Measurements from ENCODE around the gene KNDC1. TPM values are rescaled to one million over a fixed set of nuclear protein-coding genes. Genes with fewer than 3 reads are reported as not detected.

Gene KNDC1
- total and polyA plus RNA-seq, 10 of the 15 experiments (the other 5 are each of a cell fraction or from before 2014, with no cell fraction given), result 0.03 to 0.11 (median 0.05) TPM; not detected in 7

DNA sequence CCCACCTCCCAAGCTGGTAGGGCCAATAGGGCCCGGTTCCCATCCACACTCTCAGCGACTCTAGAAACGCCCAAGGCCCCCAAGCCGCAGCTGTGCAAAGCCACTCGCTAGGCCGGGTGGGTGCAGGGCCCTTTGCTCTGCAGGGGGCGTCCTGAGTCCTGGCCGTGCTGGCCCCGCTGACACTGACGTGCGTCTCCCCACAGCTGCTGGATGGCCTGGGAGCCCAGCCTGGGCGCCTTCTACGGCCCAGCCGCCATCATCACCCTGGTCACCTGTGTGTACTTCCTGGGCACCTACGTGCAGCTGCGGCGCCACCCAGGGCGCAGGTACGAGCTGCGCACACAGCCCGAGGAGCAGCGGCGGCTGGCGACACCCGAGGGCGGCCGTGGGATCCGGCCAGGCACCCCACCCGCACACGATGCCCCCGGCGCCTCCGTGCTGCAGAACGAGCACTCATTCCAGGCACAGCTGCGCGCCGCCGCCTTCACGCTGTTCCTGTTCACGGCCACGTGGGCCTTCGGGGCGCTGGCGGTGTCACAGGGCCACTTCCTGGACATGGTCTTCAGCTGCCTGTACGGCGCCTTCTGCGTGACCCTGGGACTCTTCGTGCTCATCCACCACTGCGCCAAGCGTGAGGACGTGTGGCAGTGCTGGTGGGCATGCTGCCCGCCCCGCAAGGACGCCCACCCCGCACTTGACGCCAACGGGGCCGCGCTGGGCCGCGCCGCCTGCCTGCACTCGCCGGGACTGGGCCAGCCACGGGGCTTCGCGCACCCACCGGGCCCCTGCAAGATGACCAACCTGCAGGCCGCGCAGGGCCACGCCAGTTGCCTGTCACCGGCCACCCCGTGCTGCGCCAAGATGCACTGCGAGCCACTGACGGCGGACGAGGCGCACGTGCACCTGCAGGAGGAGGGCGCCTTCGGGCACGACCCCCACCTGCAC, 31.6 kb upstream of the KNDC1 start:
- no peaks in the 10 kb centered on the region for H4K20me1 ChIP-seq (ENCODE audit: control insufficient read depth, insufficient read depth)
- ChIA-PET CTCF (no interaction called here), POLR2A (no interaction called here), RAD21 (ENCODE audit: unreplicated experiment) (no interaction called here), SMC1A (ENCODE audit: uncharacterized antibody, unreplicated experiment) (no interaction called here)
- no peak overlapping the region for H3K4me3 ChIP-seq
- TF ChIP-seq SIX5 (IDR thresholded peaks at IDR 0.05; ENCODE audit: low read depth, low read length, severe bottlenecking), result no peak
- H3K9ac ChIP-seq (ENCODE audit: control insufficient read depth, insufficient read depth, low read length), result no peak overlapping the region
- H3K4me2 ChIP-seq (ENCODE audit: control insufficient read depth, insufficient read depth), result no peak overlapping the region
- in situ Hi-C loops (cut with MboI) (no loop called here), intact Hi-C loops (cut with micrococcal nuclease; ENCODE audit: unreplicated experiment) (no loop called here)
- BruUV-seq (replicated peaks), result no TSS peak
- no peaks in the 10 kb centered on the region for H3K4me1 ChIP-seq (ENCODE audit: control insufficient read depth, insufficient read depth, low read length)
- H3K79me2 ChIP-seq (ENCODE audit: control insufficient read depth, insufficient read depth, low read length), result no peaks in the 10 kb centered on the region
- H3K27ac ChIP-seq (ENCODE audit: control insufficient read depth, insufficient read depth), result no peak overlapping the region
- WGBS (ENCODE audit: insufficient coverage, insufficient replicate concordance, low lambda C conversion rate, missing lambda C conversion rate), result 88% methylated on average over 59 of the region's 83 CpGs
- H2AFZ ChIP-seq (ENCODE audit: control insufficient read depth, low read depth, low read length), result no peak overlapping the region
- ATAC-seq, result no peak
- DNase-seq (ENCODE audit: low read depth, low spot score), result no peak
- FAIRE-seq, result no peak
- no peaks in the 10 kb centered on the region for H3K36me3 ChIP-seq (ENCODE audit: control insufficient read depth in 2 of 2, insufficient read depth in 2 of 2, low read length in 1 of 2)
- no peaks in the 10 kb centered on the region; the same call in 2 of the 3 replicates for H3K9me3 ChIP-seq (replicated peaks; ENCODE audit: control insufficient read depth, insufficient read depth, low read length)
- H3K27me3 ChIP-seq (replicated peaks in 1 of 2; ENCODE audit: control insufficient read depth in 2 of 2, insufficient read depth in 2 of 2, low read length in 1 of 2), result no peaks in the 10 kb centered on the region

DNA sequence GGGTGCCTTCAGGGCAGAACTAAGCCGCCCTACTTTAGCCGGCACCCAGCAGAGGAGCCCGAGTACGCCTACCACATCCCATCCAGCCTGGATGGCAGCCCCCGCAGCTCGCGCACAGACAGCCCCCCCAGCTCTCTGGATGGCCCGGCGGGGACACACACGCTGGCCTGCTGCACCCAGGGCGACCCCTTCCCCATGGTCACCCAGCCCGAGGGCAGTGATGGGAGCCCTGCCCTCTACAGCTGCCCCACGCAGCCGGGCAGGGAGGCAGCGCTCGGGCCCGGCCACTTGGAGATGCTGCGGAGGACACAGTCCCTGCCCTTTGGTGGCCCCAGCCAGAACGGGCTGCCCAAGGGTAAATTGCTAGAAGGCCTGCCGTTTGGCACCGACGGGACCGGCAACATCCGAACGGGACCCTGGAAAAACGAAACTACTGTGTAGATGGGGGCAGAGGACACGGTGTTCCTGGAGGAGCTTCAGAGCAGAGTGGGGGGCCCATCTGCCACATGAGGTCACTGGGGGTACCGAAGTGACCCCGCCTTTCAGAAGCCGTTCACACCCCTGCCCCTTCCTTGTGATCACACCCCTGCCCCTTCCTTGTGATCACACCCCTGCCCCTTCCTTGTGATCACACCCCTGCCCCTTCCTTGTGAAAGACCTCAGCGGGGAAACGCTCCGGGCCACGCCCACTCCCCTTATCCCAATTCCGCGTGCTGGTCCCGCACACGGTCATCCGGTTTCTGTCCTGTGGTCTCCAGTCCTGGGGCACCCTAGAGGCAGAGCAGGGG, 30.8 kb upstream of the KNDC1 start:
- no peak overlapping the region for H3K4me2 ChIP-seq (ENCODE audit: control insufficient read depth, insufficient read depth)
- H3K79me2 ChIP-seq (ENCODE audit: control insufficient read depth, insufficient read depth, low read length), result no peaks in the 10 kb centered on the region
- no peaks in the 10 kb centered on the region for H3K4me1 ChIP-seq (ENCODE audit: control insufficient read depth, insufficient read depth, low read length)
- no peak for DNase-seq (ENCODE audit: low read depth, low spot score)
- no peaks in the 10 kb centered on the region for H3K36me3 ChIP-seq (ENCODE audit: control insufficient read depth in 2 of 2, insufficient read depth in 2 of 2, low read length in 1 of 2)
- 71% methylated on average over 38 of the region's 39 CpGs for WGBS (ENCODE audit: insufficient coverage, insufficient replicate concordance, low lambda C conversion rate, missing lambda C conversion rate)
- ChIA-PET RAD21 (ENCODE audit: unreplicated experiment) (no interaction called here), POLR2A (no interaction called here), SMC1A (ENCODE audit: uncharacterized antibody, unreplicated experiment) (no interaction called here), CTCF (no interaction called here)
- BruUV-seq (replicated peaks), result no TSS peak
- no peak for FAIRE-seq
- H3K4me3 ChIP-seq, result no peak overlapping the region
- H3K27me3 ChIP-seq (replicated peaks in 1 of 2; ENCODE audit: control insufficient read depth in 2 of 2, insufficient read depth in 2 of 2, low read length in 1 of 2), result no peaks in the 10 kb centered on the region
- H3K27ac ChIP-seq (ENCODE audit: control insufficient read depth, insufficient read depth), result no peak overlapping the region
- TF ChIP-seq PAX5 (IDR thresholded peaks at IDR 0.05; ENCODE audit: borderline replicate concordance, low read depth, low read length) (no peak), SMARCA5 (IDR thresholded peaks at IDR 0.05) (no peak), MLLT1 (IDR thresholded peaks at IDR 0.05) (no peak), TAF1 (IDR thresholded peaks at IDR 0.05; ENCODE audit: borderline replicate concordance, low read depth, low read length) (no peak), NFXL1 (IDR thresholded peaks at IDR 0.05; ENCODE audit: borderline replicate concordance) (no peak), ZSCAN29 (IDR thresholded peaks at IDR 0.05) (no peak), SRF (IDR thresholded peaks at IDR 0.05; ENCODE audit: low read depth in 2 of 2, low read length in 2 of 2) (no peak)
- intact Hi-C loops (cut with micrococcal nuclease; ENCODE audit: unreplicated experiment), result no loop called here
- ATAC-seq, result no peak
- in situ Hi-C loops (cut with MboI), result no loop called here
- H3K9me3 ChIP-seq (replicated peaks; ENCODE audit: control insufficient read depth, insufficient read depth, low read length), result no peaks in the 10 kb centered on the region; the same call in 2 of the 3 replicates
- H4K20me1 ChIP-seq (ENCODE audit: control insufficient read depth, insufficient read depth), result no peaks in the 10 kb centered on the region
- no peak overlapping the region for H2AFZ ChIP-seq (ENCODE audit: control insufficient read depth, low read depth, low read length)
- H3K9ac ChIP-seq (ENCODE audit: control insufficient read depth, insufficient read depth, low read length), result no peak overlapping the region
